Fibroblast of lung (primary cell): Measurements from ENCODE around the gene HGS. TPM values are rescaled to one million over a fixed set of nuclear protein-coding genes. Genes with fewer than 3 reads are reported as not detected.

Source experiments
- DNase-seq, 2 donors: peaks; one replicate each; pipeline versions ENCODE4 v3.0.0 to v3.0.0-alpha.2; 2010; ENCODE audit warnings: low read depth in 2 of 2
- H2AFZ ChIP-seq: 2 replicates; pipeline ENCODE4 v1.5.1; 2012; ENCODE audit warnings: low read length, control low read depth, inconsistent platforms
- H3K27ac ChIP-seq: 2 replicates; pipeline ENCODE4 v1.5.1; 2011; ENCODE audit warnings: low read length, control low read depth; ENCODE audit not compliant: insufficient read depth
- H3K27me3 ChIP-seq: 2 replicates; pipeline ENCODE4 v1.5.1; 2011; ENCODE audit warnings: mild to moderate bottlenecking, low read length; ENCODE audit not compliant: control insufficient read depth, insufficient read depth
- H3K36me3 ChIP-seq: 2 replicates; pipeline ENCODE4 v1.5.1; 2011; ENCODE audit warnings: low read length; ENCODE audit not compliant: control insufficient read depth, insufficient read depth
- H3K4me1 ChIP-seq: 2 replicates; pipeline ENCODE4 v1.5.1; 2011; ENCODE audit warnings: low read length; ENCODE audit not compliant: control insufficient read depth, insufficient read depth; ENCODE audit errors: extremely low read depth
- H3K4me2 ChIP-seq: 2 replicates; pipeline ENCODE4 v1.5.1; 2011; ENCODE audit warnings: low read length, control low read depth; ENCODE audit not compliant: insufficient read depth; ENCODE audit errors: extremely low read depth
- H3K4me3 ChIP-seq, 4 experiments: fragments of 200-600 bp in 1 of 4; sonication (generic) in 1 of 4; replicated peaks in 1 of 4; 2 replicates each; pipeline ENCODE4 v1.5.1; 2011 to 2016; ENCODE audit warnings: low read length in 4 of 4, low read depth in 3 of 4, mild to moderate bottlenecking in 3 of 4, control low read depth in 2 of 4, inconsistent platforms in 1 of 4, mixed read lengths in 1 of 4; ENCODE audit not compliant: insufficient read depth in 1 of 4; ENCODE audit errors: control extremely low read depth in 1 of 4
- H3K79me2 ChIP-seq: 2 replicates; pipeline ENCODE4 v1.5.1; 2012; ENCODE audit warnings: mild to moderate bottlenecking, low read length, inconsistent platforms; ENCODE audit not compliant: control insufficient read depth, insufficient read depth
- H3K9ac ChIP-seq: 2 replicates; pipeline ENCODE4 v1.5.1; 2011; ENCODE audit warnings: mild to moderate bottlenecking, low read length, control low read depth; ENCODE audit not compliant: insufficient read depth
- H3K9me3 ChIP-seq: 2 replicates; pipeline ENCODE4 v1.5.1; 2012; ENCODE audit warnings: low read depth, low read length; ENCODE audit not compliant: control insufficient read depth, insufficient read depth
- H4K20me1 ChIP-seq: 2 replicates; pipeline ENCODE4 v1.5.1; 2011; ENCODE audit warnings: low read length; ENCODE audit not compliant: control insufficient read depth, insufficient read depth; ENCODE audit errors: extremely low read depth
- CTCF ChIP-seq, 2 donors: IDR thresholded peaks in 1 of 2; conservative IDR thresholded peaks in 1 of 2; 1 replicate in 1 of 2; 2 replicates in 1 of 2; pipeline ENCODE4 v1.5.1; 2011 to 2012; ENCODE audit warnings: low read length in 2 of 2, control low read depth in 1 of 2, inconsistent platforms in 1 of 2, low read depth in 1 of 2, mild to moderate bottlenecking in 1 of 2
- EZH2 ChIP-seq: IDR thresholded peaks from 2 replicates; pipeline ENCODE4 v1.5.1; 2012; ENCODE audit warnings: low read length, control low read depth, mild to moderate bottlenecking; ENCODE audit errors: missing control alignments
- polyA plus RNA-seq, 2 donors: library from polyadenylated mRNA; depleted of rRNA in 1 of 2; stranded (reverse) in 1 of 2; unstranded in 1 of 2; fragments of >200 nt; gene quantifications; 2 replicates each; pipeline ENCODE4 v1.2.1, GENCODE V29; 2011 to 2012; ENCODE audit warnings: missing spikeins in 1 of 2
- total RNA-seq: library from RNA; depleted of rRNA; stranded (reverse); fragments of >200 nt; gene quantifications from 2 replicates; pipeline ENCODE4 v1.2.1, GENCODE V29; 2014

The HGS gene
- total and polyA plus RNA-seq, 2 donors (not counting 1 experiment from before 2014, with no cell fraction given) = 43.1 to 65.7 TPM

GRCh38 chr17:81722184-81723120, 38.6 kb downstream of the HGS start:
- H3K4me3 ChIP-seq = no peak overlapping the region
- no peaks in the 10 kb centered on the region for H3K9me3 ChIP-seq
- H3K4me2 ChIP-seq = no peak overlapping the region
- no peak overlapping the region for H2AFZ ChIP-seq
- H3K9ac ChIP-seq = no peak overlapping the region
- no peaks in the 10 kb centered on the region for H4K20me1 ChIP-seq
- H3K79me2 ChIP-seq = no peaks in the 10 kb centered on the region
- peaks cover 8% of the 10 kb centered on the region for H3K4me1 ChIP-seq
- H3K27me3 ChIP-seq = no peaks in the 10 kb centered on the region
- H3K27ac ChIP-seq = no peak overlapping the region
- peaks cover 3% of the 10 kb centered on the region for H3K36me3 ChIP-seq
- DNase-seq = peak in 1 of 2 donors; percentile 50
- TF ChIP-seq CTCF (conservative IDR thresholded peaks at IDR 0.05 in 1 of 2, IDR thresholded peaks at IDR 0.05 in 1 of 2; ENCODE audit: low read depth in 1 of 2, low read length in 2 of 2) (no peak), EZH2 (no peak)

GRCh38 chr17:81723651-81724209, 39.9 kb downstream of the HGS start:
- peaks cover 3% of the 10 kb centered on the region for H3K36me3 ChIP-seq
- no peaks in the 10 kb centered on the region for H4K20me1 ChIP-seq
- H2AFZ ChIP-seq = no peak overlapping the region
- TF ChIP-seq EZH2 = no peak
- TF ChIP-seq CTCF (conservative IDR thresholded peaks at IDR 0.05 in 1 of 2, IDR thresholded peaks at IDR 0.05 in 1 of 2; ENCODE audit: low read depth in 1 of 2, low read length in 2 of 2) = no peak
- no peaks in the 10 kb centered on the region for H3K27me3 ChIP-seq
- DNase-seq = no peak
- no peak overlapping the region for H3K4me2 ChIP-seq
- no peaks in the 10 kb centered on the region for H3K79me2 ChIP-seq
- no peak overlapping the region for H3K27ac ChIP-seq
- H3K9me3 ChIP-seq = no peaks in the 10 kb centered on the region
- no peak overlapping the region for H3K4me3 ChIP-seq
- H3K9ac ChIP-seq = no peak overlapping the region
- H3K4me1 ChIP-seq = peaks cover 8% of the 10 kb centered on the region

- Histone ChIP-seq H3K27ac (no peak overlapping the region), H3K36me3 (no peaks in the 10 kb centered on the region), H3K4me3 (no peak overlapping the region), H2AFZ (no peak overlapping the region), H3K79me2 (no peaks in the 10 kb centered on the region), H3K27me3 (no peaks in the 10 kb centered on the region), H3K9ac (no peak overlapping the region), H3K9me3 (no peaks in the 10 kb centered on the region), H3K4me1 (peaks cover 8% of the 10 kb centered on the region), H3K4me2 (no peak overlapping the region), H4K20me1 (no peaks in the 10 kb centered on the region)
- no peak for DNase-seq
- TF ChIP-seq CTCF (conservative IDR thresholded peaks at IDR 0.05 in 1 of 2, IDR thresholded peaks at IDR 0.05 in 1 of 2; ENCODE audit: low read depth in 1 of 2, low read length in 2 of 2) = no peak
- no peak for TF ChIP-seq EZH2
These were observed 41.6 kb downstream of the HGS start for GRCh38 chr17:81725439-81725838.
